Activated naive CD4-positive, alpha-beta T cell treated with anti-CD3 and anti-CD28 coated beads for 36 hours (primary cell): ENCODE results near the gene COL7A1. TPM values are rescaled to one million over a fixed set of nuclear protein-coding genes. Genes with fewer than 3 reads are reported as not detected.

ENCODE experiments used
- CTCF ChIA-PET: fragments of 350-600 bp; sonication (Branson Sonifier 250); formaldehyde crosslinking; loops from one replicate; lab custom pipeline; 2021; ENCODE audit warnings: antibody characterized with exemption; lab: Charles Lee
- DNase-seq: peaks from one replicate; pipeline ENCODE4 v3.0.0-alpha.2; 2020
- H3K27ac Mint-ChIP-seq: one replicate; pipeline ENCODE4 v1.8.0; 2021; ENCODE audit warnings: mild to moderate bottlenecking, mixed read lengths
- H3K27me3 Mint-ChIP-seq: one replicate; pipeline ENCODE4 v1.8.0; 2021; ENCODE audit warnings: low read depth, mixed read lengths
- H3K36me3 Mint-ChIP-seq: one replicate; pipeline ENCODE4 v1.8.0; 2021; ENCODE audit warnings: low read depth, mixed read lengths
- H3K4me1 Mint-ChIP-seq: one replicate; pipeline ENCODE4 v1.8.0; 2021; ENCODE audit warnings: low read depth, mixed read lengths
- H3K4me3 Mint-ChIP-seq: one replicate; pipeline ENCODE4 v1.8.0; 2021; ENCODE audit warnings: mild to moderate bottlenecking, moderate library complexity, mixed read lengths
- H3K9me3 Mint-ChIP-seq: one replicate; pipeline ENCODE4 v1.8.0; 2021; ENCODE audit warnings: mixed read lengths
- intact Hi-C: fragments of 100-400 bp; cut with micrococcal nuclease; formaldehyde crosslinking; loops from one replicate; pipeline ENCODE4 v1.15.1; 2023
- total RNA-seq, 2 experiments: library from RNA; stranded (reverse); gene quantifications; one replicate each; pipeline ENCODE4 v1.2.3, GENCODE V29; 2021

COL7A1 gene
- 1 to 10 TPM in 1 of 2 experiments, under 1 TPM in 1; 0.84 to 1.0 TPM for total RNA-seq

GRCh38 chr3:48595075-48595525 lies at the start of gene COL7A1:
COL7A1 (minus strand) TSS chr3:48595329; CDS start chr3:48595159, 170 bp downstream.
- Mint-ChIP-seq H3K4me3 (no peak within 1 kb of the TSS), H3K4me1 (peaks cover 6% of the 10 kb centered on the region), H3K36me3 (peaks cover under 1% of the 10 kb centered on the region), H3K9me3 (no peaks in the 10 kb centered on the region), H3K27me3 (peaks cover 19% of the 10 kb centered on the region), H3K27ac (no peak within 1 kb of the TSS)
- no peak for DNase-seq
- intact Hi-C loops, result no loop called here
- CTCF ChIA-PET, result no interaction called here

GRCh38 chr3:48642605-48643004 lies 47.5 kb upstream of the COL7A1 start:
- H3K27me3 Mint-ChIP-seq, result no peaks in the 10 kb centered on the region
- H3K36me3 Mint-ChIP-seq, result peaks cover 6% of the 10 kb centered on the region
- H3K4me1 Mint-ChIP-seq, result peaks cover 2% of the 10 kb centered on the region
- CTCF ChIA-PET, result no interaction called here
- H3K4me3 Mint-ChIP-seq, result no peak overlapping the region
- intact Hi-C loops, result no loop called here
- no peak for DNase-seq
- H3K27ac Mint-ChIP-seq, result no peak overlapping the region
- no peaks in the 10 kb centered on the region for H3K9me3 Mint-ChIP-seq

- Mint-ChIP-seq H3K9me3 (no peaks in the 10 kb centered on the region), H3K27me3 (no peaks in the 10 kb centered on the region), H3K4me3 (no peak overlapping the region), H3K36me3 (peaks cover 3% of the 10 kb centered on the region), H3K4me1 (peaks cover 4% of the 10 kb centered on the region), H3K27ac (no peak overlapping the region)
- DNase-seq, result no peak
- CTCF ChIA-PET, result interaction anchor here (0.6 kb wide), 1 partner anchor 229 kb away, joined by 3 read pairs; no protein-coding TSS in a partner anchor
- intact Hi-C loops, result no loop called here
Measured at GRCh38 chr3:48641396-48641795, 46.3 kb upstream of the COL7A1 start.

- intact Hi-C loops, result loop anchor here (10.0 kb wide), 1 partner anchor 195 kb away; the partner anchor contains the start of genes ATRIP, CCDC51 and TMA7
- Mint-ChIP-seq H3K4me1 (peaks cover 11% of the 10 kb centered on the region), H3K4me3 (no peak overlapping the region), H3K9me3 (no peaks in the 10 kb centered on the region), H3K27ac (no peak overlapping the region), H3K36me3 (peaks cover 3% of the 10 kb centered on the region), H3K27me3 (no peaks in the 10 kb centered on the region)
- CTCF ChIA-PET, result no interaction called here
- no peak for DNase-seq
Measured at GRCh38 chr3:48639944-48640606, 44.9 kb upstream of the COL7A1 start.

GRCh38 chr3:48637305-48637704 lies 42.2 kb upstream of the COL7A1 start:
- no peak overlapping the region for H3K27ac Mint-ChIP-seq
- H3K36me3 Mint-ChIP-seq, result peaks cover 3% of the 10 kb centered on the region
- intact Hi-C loops, result loop anchor here (10.0 kb wide), 1 partner anchor 193 kb away; the partner anchor contains the start of genes ATRIP, CCDC51 and TMA7
- peaks cover 18% of the 10 kb centered on the region for H3K4me1 Mint-ChIP-seq
- CTCF ChIA-PET, result no interaction called here
- DNase-seq, result no peak
- H3K4me3 Mint-ChIP-seq, result no peak overlapping the region
- H3K9me3 Mint-ChIP-seq, result no peaks in the 10 kb centered on the region
- no peaks in the 10 kb centered on the region for H3K27me3 Mint-ChIP-seq

GRCh38 chr3:48636149-48636655 lies 41.1 kb upstream of the COL7A1 start:
- Mint-ChIP-seq H3K27ac (no peak overlapping the region), H3K27me3 (no peaks in the 10 kb centered on the region), H3K4me3 (peak overlapping the region; percentile 89), H3K36me3 (peaks cover 3% of the 10 kb centered on the region), H3K9me3 (no peaks in the 10 kb centered on the region), H3K4me1 (peaks cover 18% of the 10 kb centered on the region)
- CTCF ChIA-PET, result interaction anchor here (0.8 to 3.9 kb wide), 12 partner anchors 13 to 292 kb away, joined by 3 to 22 read pairs (median 5); partner anchors contain the start of genes PRKAR2A and UQCRC1
- DNase-seq, result no peak
- intact Hi-C loops, result loop anchor here (10.0 kb wide), 1 partner anchor 191 kb away; the partner anchor contains the start of genes ATRIP, CCDC51 and TMA7

GRCh38 chr3:48635222-48636021 lies 40.3 kb upstream of the COL7A1 start, which contains the start of gene SLC26A6:
SLC26A6 (minus strand) TSS chr3:48635461; CDS start chr3:48635393, 68 bp downstream.
- CTCF ChIA-PET, result interaction anchor here (0.6 to 3.9 kb wide), 16 partner anchors 12 to 1709 kb away, joined by 3 to 22 read pairs (median 4); partner anchors contain the start of genes PRKAR2A and UQCRC1
- Mint-ChIP-seq H3K9me3 (no peaks in the 10 kb centered on the region), H3K27me3 (no peaks in the 10 kb centered on the region), H3K4me1 (peaks cover 18% of the 10 kb centered on the region), H3K4me3 (peak within 1 kb of the TSS; percentile 89), H3K27ac (peak within 1 kb of the TSS; percentile 69), H3K36me3 (peaks cover 3% of the 10 kb centered on the region)
- peak; percentile 97 for DNase-seq
- intact Hi-C loops, result loop anchor here (1.0 to 10.0 kb wide), 6 partner anchors 21 to 191 kb away; partner anchors contain the start of genes ATRIP, CCDC51, NCKIPSD and TMA7

- Mint-ChIP-seq H3K27me3 (no peaks in the 10 kb centered on the region), H3K4me3 (peak overlapping the region; percentile 89), H3K36me3 (peaks cover 5% of the 10 kb centered on the region), H3K4me1 (peaks cover 18% of the 10 kb centered on the region), H3K27ac (no peak overlapping the region), H3K9me3 (no peaks in the 10 kb centered on the region)
- intact Hi-C loops, result loop anchor here (1.0 to 10.0 kb wide), 6 partner anchors 22 to 190 kb away; partner anchors contain the start of genes ATRIP, CCDC51, NCKIPSD and TMA7
- peak; percentile 39 for DNase-seq
- CTCF ChIA-PET, result interaction anchor here (0.6 to 3.9 kb wide), 10 partner anchors 11 to 1710 kb away, joined by 3 to 22 read pairs (median 5); partner anchors contain the start of genes PRKAR2A and UQCRC1
Measured at GRCh38 chr3:48634661-48635221, 39.6 kb upstream of the COL7A1 start.

- Mint-ChIP-seq H3K4me1 (peaks cover 18% of the 10 kb centered on the region), H3K27ac (no peak overlapping the region), H3K27me3 (no peaks in the 10 kb centered on the region), H3K4me3 (peak overlapping the region; percentile 89), H3K36me3 (peaks cover 5% of the 10 kb centered on the region), H3K9me3 (no peaks in the 10 kb centered on the region)
- DNase-seq, result no peak
- CTCF ChIA-PET, result interaction anchor here (1.0 to 3.9 kb wide), 5 partner anchors 21 to 198 kb away, joined by 3 to 22 read pairs (median 8); partner anchors contain the start of genes PFKFB4 and UQCRC1
- intact Hi-C loops, result loop anchor here (2.0 to 10.0 kb wide), 3 partner anchors 51 to 189 kb away; partner anchors contain the start of genes ATRIP, CCDC51, NCKIPSD and TMA7
Measured at GRCh38 chr3:48633743-48634142, 38.6 kb upstream of the COL7A1 start.

GRCh38 chr3:48633256-48633655 lies 38.1 kb upstream of the COL7A1 start:
- intact Hi-C loops, result loop anchor here (10.0 kb wide), 1 partner anchor 188 kb away; the partner anchor contains the start of genes ATRIP, CCDC51 and TMA7
- Mint-ChIP-seq H3K4me3 (no peak overlapping the region), H3K27ac (no peak overlapping the region)

More at GRCh38 chr3:48633256-48633655, 38.1 kb upstream of the COL7A1 start:
- CTCF ChIA-PET, result interaction anchor here (1.0 to 3.9 kb wide), 4 partner anchors 23 to 197 kb away, joined by 3 to 10 read pairs (median 6); partner anchors contain the start of genes PFKFB4 and UQCRC1
- Mint-ChIP-seq H3K4me1 (peaks cover 18% of the 10 kb centered on the region), H3K9me3 (no peaks in the 10 kb centered on the region), H3K27me3 (no peaks in the 10 kb centered on the region), H3K36me3 (peaks cover 5% of the 10 kb centered on the region)
- DNase-seq, result no peak
